ENCODE measurements around the gene H2AZ1.

Gene H2AZ1

DNA sequence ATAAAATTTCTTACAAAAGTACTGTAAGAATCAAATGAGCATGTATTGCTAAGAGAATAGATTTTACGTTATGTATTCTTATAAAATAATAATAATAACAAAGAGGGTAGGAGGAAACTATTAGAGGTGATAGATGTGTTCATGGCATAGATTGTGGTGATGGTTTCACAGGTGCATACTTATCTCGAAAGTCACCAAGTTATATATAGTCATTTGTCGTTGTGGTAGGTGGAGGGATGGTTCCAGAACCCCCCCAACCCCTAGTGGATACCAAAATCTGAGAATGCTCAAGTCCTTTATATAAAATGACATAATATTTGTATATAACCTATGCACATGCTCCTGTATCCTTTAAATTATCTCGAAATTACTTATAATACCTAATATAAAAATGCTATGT, 36.7 kb upstream of the H2AZ1 start:
- TF ChIP-seq NFIC (IDR thresholded peaks at IDR 0.05) (no peak), TEAD4 (IDR thresholded peaks at IDR 0.05) (no peak), EP300 (IDR thresholded peaks at IDR 0.05; ENCODE audit: borderline replicate concordance) (no peak), RAD21 (IDR thresholded peaks at IDR 0.05; ENCODE audit: low read depth) (no peak), YY1 (IDR thresholded peaks at IDR 0.05; ENCODE audit: low read depth) (no peak), CREB1 (IDR thresholded peaks at IDR 0.05; ENCODE audit: low read depth) (no peak), FOXM1 (IDR thresholded peaks at IDR 0.05; ENCODE audit: borderline replicate concordance, low read depth) (no peak), TCF12 (IDR thresholded peaks at IDR 0.05; ENCODE audit: low read depth) (no peak), TAF1 (IDR thresholded peaks at IDR 0.05; ENCODE audit: low read depth) (no peak)
- TF ChIP-seq, protein P1, sequence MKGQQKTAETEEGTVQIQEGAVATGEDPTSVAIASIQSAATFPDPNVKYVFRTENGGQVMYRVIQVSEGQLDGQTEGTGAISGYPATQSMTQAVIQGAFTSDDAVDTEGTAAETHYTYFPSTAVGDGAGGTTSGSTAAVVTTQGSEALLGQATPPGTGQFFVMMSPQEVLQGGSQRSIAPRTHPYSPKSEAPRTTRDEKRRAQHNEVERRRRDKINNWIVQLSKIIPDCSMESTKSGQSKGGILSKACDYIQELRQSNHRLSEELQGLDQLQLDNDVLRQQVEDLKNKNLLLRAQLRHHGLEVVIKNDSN (IDR thresholded peaks at IDR 0.05), result no peak
- TF ChIP-seq, protein P2, sequence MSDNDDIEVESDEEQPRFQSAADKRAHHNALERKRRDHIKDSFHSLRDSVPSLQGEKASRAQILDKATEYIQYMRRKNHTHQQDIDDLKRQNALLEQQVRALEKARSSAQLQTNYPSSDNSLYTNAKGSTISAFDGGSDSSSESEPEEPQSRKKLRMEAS (IDR thresholded peaks at IDR 0.05), result no peak
- TF ChIP-seq, protein P3, sequence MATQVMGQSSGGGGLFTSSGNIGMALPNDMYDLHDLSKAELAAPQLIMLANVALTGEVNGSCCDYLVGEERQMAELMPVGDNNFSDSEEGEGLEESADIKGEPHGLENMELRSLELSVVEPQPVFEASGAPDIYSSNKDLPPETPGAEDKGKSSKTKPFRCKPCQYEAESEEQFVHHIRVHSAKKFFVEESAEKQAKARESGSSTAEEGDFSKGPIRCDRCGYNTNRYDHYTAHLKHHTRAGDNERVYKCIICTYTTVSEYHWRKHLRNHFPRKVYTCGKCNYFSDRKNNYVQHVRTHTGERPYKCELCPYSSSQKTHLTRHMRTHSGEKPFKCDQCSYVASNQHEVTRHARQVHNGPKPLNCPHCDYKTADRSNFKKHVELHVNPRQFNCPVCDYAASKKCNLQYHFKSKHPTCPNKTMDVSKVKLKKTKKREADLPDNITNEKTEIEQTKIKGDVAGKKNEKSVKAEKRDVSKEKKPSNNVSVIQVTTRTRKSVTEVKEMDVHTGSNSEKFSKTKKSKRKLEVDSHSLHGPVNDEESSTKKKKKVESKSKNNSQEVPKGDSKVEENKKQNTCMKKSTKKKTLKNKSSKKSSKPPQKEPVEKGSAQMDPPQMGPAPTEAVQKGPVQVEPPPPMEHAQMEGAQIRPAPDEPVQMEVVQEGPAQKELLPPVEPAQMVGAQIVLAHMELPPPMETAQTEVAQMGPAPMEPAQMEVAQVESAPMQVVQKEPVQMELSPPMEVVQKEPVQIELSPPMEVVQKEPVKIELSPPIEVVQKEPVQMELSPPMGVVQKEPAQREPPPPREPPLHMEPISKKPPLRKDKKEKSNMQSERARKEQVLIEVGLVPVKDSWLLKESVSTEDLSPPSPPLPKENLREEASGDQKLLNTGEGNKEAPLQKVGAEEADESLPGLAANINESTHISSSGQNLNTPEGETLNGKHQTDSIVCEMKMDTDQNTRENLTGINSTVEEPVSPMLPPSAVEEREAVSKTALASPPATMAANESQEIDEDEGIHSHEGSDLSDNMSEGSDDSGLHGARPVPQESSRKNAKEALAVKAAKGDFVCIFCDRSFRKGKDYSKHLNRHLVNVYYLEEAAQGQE (IDR thresholded peaks at IDR 0.05; ENCODE audit: low read depth), result no peak

DNA sequence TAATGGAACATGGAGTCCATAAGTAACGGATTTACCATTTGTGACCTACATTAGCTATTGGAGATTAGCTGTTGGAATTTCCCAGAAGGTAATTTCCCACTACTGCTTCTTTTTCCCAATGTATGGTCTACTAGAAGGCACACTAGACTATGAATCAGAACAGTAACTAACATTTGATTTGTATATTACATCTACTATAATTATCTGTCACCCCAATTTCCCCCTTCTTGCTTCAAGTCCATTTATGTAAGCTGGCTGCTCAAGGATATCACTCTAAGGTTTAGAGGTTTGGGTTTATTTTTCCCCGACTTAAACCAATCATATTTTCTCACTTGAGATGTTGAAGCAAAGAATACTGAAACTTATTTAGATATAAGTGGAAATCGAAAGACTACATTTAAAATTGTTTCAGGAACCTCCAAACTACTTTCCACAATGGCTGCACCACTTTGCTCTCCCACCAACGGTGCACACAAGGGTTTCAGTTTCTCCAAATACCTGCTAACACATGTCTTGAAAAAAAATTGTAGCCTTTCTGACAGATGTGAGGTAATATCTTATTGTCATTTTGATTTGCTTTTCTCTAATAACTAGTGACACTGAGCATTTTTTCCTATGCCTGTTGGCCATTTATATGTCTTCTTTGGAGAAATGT, 33.3 kb upstream of the H2AZ1 start:
- TF ChIP-seq ZBTB7A (IDR thresholded peaks at IDR 0.05; ENCODE audit: low read depth), result no peak

DNA sequence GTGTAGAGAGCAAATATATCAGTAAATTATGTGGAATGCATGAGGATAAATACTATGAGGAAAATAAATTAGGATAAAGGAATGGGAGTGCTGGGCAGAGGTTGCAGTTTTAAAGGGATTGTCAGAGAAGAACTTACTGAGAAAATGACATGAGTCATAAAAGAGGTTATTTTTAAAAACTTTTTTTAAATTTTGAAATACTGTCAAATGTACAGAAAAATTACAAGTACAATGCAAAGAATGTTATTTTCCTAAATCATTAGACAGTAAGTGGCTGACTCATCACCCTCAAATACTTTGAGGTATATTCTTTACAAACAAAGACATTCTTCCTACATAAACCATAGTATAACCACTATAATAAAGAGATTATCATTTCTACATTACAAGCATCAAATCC, 29.8 kb upstream of the H2AZ1 start:
- TF ChIP-seq, protein P2 (IDR thresholded peaks at IDR 0.05), result no peak
- TF ChIP-seq CEBPB (IDR thresholded peaks at IDR 0.05), result no peak
- TF ChIP-seq ZBTB7A (IDR thresholded peaks at IDR 0.05; ENCODE audit: low read depth), result no peak
- TF ChIP-seq CREB1 (IDR thresholded peaks at IDR 0.05; ENCODE audit: low read depth), result no peak
- TF ChIP-seq EP300 (IDR thresholded peaks at IDR 0.05; ENCODE audit: borderline replicate concordance), result no peak
- no peak for TF ChIP-seq NFIC (IDR thresholded peaks at IDR 0.05)
- TF ChIP-seq TCF12 (IDR thresholded peaks at IDR 0.05; ENCODE audit: low read depth), result no peak
- TF ChIP-seq EGR1 (IDR thresholded peaks at IDR 0.05), result no peak
- no peak for TF ChIP-seq YY1 (IDR thresholded peaks at IDR 0.05; ENCODE audit: low read depth)
- TF ChIP-seq, protein P1 (IDR thresholded peaks at IDR 0.05), result no peak
- TF ChIP-seq TEAD4 (IDR thresholded peaks at IDR 0.05), result no peak
- no peak for TF ChIP-seq TAF1 (IDR thresholded peaks at IDR 0.05; ENCODE audit: low read depth)
- TF ChIP-seq RAD21 (IDR thresholded peaks at IDR 0.05; ENCODE audit: low read depth), result no peak
- TF ChIP-seq, protein P3 (IDR thresholded peaks at IDR 0.05; ENCODE audit: low read depth), result no peak
- TF ChIP-seq FOXM1 (IDR thresholded peaks at IDR 0.05; ENCODE audit: borderline replicate concordance, low read depth), result no peak

DNA sequence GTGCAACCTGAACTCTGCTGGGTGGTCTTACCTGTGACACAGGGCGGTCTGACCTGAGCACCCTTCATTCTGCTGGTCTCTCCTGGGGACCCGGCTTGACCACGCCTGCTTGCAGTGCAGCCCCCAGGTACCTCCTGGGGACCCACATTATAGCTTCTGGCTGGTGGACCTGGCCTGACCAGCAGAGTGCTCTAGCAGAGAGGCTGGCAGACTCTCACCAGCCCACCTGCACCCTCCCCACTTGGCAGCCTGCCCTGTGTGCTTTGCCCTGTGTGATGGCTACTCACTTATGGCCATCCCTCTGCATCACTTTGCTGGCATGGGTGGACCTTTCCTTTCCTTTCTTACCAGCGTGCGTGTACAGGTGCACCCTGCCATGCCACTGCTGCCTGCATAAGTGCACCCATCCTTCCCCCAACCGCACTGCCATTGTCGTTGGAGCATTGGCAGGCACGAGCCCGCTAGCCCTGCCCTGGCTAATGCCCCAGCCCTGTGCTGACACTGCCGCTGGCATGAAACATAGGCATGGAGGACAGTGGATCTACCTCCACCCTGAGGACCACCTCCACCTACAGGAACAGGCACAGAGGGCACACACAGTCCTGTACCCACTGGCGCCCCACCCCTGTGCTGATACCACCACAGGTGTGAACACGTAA, 21.5 kb upstream of the H2AZ1 start:
- TF ChIP-seq TEAD4 (IDR thresholded peaks at IDR 0.05) (no peak), NFIC (IDR thresholded peaks at IDR 0.05) (no peak), YY1 (IDR thresholded peaks at IDR 0.05; ENCODE audit: low read depth) (no peak), CREB1 (IDR thresholded peaks at IDR 0.05; ENCODE audit: low read depth) (no peak), EGR1 (IDR thresholded peaks at IDR 0.05) (no peak), TAF1 (IDR thresholded peaks at IDR 0.05; ENCODE audit: low read depth) (no peak), CEBPB (IDR thresholded peaks at IDR 0.05) (no peak)
- TF ChIP-seq, protein P1 (IDR thresholded peaks at IDR 0.05), result no peak

DNA sequence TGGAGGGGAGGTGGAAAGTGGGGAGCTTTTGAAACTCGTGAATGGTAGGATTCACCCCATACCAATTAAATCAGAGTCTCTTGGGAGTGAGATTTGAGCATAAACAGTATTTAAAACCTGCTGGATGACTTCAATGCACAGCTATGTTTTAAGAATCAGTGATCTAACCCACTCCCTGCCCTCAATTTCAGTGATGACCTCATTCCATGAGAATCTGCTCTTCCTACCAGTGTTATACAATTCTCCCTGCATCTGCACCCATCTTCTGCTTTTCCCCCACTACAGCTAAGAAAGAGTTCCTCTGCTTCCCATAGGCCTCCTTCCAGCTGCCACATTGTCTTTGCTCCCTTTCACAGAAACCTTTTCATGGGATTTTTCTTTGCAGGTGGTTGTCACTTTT, 18.3 kb upstream of the H2AZ1 start:
- no peak for TF ChIP-seq NFIC (IDR thresholded peaks at IDR 0.05)
- TF ChIP-seq, protein P3 (IDR thresholded peaks at IDR 0.05; ENCODE audit: low read depth), result no peak
- TF ChIP-seq CREB1 (IDR thresholded peaks at IDR 0.05; ENCODE audit: low read depth), result no peak
- TF ChIP-seq TCF12 (IDR thresholded peaks at IDR 0.05; ENCODE audit: low read depth), result no peak
- TF ChIP-seq CEBPB (IDR thresholded peaks at IDR 0.05), result no peak
- no peak for TF ChIP-seq TAF1 (IDR thresholded peaks at IDR 0.05; ENCODE audit: low read depth)
- no peak for TF ChIP-seq YY1 (IDR thresholded peaks at IDR 0.05; ENCODE audit: low read depth)
- TF ChIP-seq ZBTB7A (IDR thresholded peaks at IDR 0.05; ENCODE audit: low read depth), result no peak
- no peak for TF ChIP-seq TEAD4 (IDR thresholded peaks at IDR 0.05)
